Hematopoietic multipotent progenitor cell (in vitro differentiated cells): ENCODE results near the gene TRMT1L. TPM values are rescaled to one million over a fixed set of nuclear protein-coding genes. Genes with fewer than 3 reads are reported as not detected.
"Not testable (repeated sequence)": the region's sequence is repeated elsewhere in the genome, so short reads cannot be mapped to it uniquely, and the experiment has no call there.

Source experiments
- DNase-seq, 3 donors: peaks; one replicate each; pipeline ENCODE4 v3.0.0-alpha.2; 2011 to 2015; ENCODE audit warnings: low read depth in 2 of 3, low spot score in 2 of 3
- total RNA-seq: library from RNA; depleted of rRNA; stranded (reverse); fragments of >200 nt; gene quantifications from one replicate; pipeline ENCODE4 v1.2.3, GENCODE V29; 2012

Gene TRMT1L, protein sequence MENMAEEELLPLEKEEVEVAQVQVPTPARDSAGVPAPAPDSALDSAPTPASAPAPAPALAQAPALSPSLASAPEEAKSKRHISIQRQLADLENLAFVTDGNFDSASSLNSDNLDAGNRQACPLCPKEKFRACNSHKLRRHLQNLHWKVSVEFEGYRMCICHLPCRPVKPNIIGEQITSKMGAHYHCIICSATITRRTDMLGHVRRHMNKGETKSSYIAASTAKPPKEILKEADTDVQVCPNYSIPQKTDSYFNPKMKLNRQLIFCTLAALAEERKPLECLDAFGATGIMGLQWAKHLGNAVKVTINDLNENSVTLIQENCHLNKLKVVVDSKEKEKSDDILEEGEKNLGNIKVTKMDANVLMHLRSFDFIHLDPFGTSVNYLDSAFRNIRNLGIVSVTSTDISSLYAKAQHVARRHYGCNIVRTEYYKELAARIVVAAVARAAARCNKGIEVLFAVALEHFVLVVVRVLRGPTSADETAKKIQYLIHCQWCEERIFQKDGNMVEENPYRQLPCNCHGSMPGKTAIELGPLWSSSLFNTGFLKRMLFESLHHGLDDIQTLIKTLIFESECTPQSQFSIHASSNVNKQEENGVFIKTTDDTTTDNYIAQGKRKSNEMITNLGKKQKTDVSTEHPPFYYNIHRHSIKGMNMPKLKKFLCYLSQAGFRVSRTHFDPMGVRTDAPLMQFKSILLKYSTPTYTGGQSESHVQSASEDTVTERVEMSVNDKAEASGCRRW
- total RNA-seq, result 16.7 TPM

DNA sequence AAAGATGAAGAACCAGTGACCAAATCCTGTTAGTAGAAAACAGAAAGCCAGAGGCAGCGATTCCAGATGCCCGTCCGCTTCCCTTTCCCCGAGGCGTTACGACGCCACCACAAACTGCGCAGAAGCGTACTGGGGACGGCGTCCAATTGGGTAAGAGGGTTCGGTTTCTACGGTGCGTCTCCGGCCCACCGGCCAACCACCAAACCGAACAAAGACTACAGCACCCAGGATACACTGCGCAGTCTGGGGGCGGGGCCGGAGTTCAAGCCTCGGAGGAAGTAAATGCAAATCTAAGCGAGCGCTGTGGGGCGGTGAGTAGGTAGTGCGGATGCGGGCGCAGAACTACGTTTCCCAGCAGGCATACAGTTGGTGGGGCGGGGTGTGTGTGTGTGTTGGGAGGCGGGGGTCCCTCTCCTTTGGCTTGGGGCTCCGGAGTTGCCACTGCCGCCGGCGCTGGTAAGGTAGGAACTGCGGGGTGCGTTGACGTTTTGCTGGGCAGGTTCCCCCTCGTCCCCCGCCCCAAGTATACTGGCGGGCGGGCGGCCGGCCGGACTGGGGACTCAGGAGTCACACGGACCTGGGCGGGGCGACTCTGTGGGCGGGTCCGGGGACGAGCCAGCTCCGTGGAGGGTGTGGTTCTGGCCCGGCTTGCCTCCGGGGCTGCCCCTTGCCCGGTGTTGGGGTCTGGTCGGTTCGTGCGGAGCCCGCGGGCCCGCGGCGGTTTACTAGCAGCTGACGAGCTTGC lies at the start of gene TRMT1L, which contains the start of gene SWT1:
TSS of gene TRMT1L (minus strand) at position 100 of the 745 bp plus-strand sequence. CDS start 241 bp downstream, outside the sequence.
TSS of gene SWT1 (plus strand) at position 314 of the 745 bp plus-strand sequence. CDS start 3,675 bp downstream, outside the sequence.
- peak; percentile 93 to 100 (median 100) for DNase-seq

DNA sequence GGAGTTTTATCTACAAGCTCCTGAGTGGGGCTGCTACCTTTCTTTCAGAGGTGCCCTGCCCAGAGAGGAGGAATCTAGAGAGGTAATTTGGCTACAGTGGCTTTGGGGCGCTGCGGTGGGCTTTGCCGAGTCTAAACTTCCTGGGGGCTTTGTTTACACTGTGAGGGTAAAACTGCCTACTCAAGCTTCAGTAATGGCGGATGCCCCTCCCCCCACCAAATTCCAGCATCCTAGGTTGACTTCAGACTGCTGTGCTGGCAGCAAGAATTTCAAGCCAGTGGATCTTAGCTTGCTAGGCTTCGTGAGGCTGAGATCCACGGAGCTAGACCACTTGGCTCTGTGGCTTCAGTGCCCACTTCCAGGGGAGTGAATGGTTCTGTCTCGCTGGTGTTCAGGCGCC lies 44.1 kb upstream of the TRMT1L start:
- no peak for DNase-seq

DNA sequence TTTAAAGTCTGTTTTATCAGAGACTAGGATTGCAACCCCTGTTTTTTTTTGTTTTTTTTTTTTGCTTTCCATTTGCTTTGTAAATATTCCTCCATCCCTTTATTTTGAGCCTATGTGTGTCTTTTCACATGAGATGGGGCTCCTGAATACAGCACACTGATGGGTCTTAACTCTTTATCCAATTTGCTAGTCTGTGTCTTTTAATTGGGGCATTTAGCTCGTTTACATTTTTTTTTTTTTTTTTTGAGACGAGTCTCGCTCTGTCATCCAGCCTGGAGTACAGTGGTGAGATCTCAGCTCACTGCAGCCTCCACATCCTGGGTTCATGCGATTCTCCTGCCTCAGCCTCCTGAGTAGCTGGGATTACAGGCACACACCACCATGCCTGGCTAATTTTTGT lies 42.0 kb upstream of the TRMT1L start:
- not testable (repeated sequence) for DNase-seq

DNA sequence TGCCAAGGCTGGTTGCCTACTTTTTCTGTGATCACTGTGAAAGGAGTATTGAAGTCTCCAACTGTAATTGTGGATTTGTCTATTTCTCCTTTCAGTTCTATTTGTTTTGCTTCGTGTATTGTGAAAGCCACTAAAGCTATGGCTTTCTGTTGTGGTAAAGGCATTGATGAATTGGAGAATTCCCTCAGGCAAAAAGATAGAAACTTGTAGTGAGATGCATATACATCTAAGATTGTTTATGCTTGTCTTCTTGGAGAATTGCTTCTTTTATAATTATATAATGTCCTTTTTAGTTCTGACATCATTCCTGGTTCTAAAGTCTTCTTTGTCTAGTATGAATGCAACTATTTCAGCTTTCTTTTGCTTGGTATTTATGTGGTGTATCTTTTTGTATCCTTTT lies 37.0 kb upstream of the TRMT1L start:
- DNase-seq, result no peak

DNA sequence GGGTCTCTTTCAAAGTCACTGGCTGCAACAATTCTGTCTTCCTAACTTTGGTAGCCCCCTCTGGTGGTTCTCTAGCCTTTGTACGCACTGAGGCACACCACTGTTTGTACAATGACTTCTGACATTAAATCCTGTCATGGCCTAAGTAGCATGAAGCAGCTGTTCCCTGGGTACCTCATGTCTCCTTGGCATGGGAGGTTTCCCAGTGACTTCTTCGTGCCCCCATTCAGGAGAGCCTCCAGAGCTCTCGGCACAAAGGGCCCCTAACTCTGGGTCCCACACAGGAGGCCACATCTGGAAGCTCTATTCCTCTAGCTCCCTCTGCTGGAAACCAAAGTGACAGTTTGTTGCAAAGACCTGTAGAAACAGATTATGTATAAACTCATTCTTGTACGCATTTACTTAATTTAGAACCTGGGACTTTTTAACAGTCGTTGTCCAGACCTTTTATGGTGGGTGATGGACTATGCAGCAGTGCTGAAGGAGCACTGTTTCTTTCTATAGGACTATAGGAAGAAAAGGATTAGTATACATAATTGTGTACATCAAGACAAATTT lies 13.6 kb upstream of the TRMT1L start:
- DNase-seq, result peak in 2 of 3 donors; percentile 77 to 88

DNA sequence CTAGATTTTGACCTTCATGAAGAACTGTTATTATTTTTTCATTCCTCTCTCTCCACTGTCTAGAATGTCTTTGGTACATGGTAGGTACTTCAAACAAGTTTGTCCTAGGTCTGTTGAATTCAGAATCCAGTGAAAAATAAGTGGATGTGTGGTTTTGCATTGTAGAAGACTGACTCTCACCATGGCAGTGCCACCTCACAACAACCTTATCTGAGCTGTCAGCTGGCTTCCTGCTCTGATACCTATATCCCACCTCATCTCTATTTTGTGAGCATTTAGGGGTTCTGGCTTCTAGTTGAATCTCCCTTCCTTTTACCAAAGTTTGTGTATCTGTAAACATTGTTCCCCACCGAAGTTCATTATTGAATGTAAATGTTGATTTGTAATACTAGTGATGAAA lies 9.4 kb upstream of the TRMT1L start:
- peak in 2 of 3 donors; percentile 37 to 80 for DNase-seq

DNA sequence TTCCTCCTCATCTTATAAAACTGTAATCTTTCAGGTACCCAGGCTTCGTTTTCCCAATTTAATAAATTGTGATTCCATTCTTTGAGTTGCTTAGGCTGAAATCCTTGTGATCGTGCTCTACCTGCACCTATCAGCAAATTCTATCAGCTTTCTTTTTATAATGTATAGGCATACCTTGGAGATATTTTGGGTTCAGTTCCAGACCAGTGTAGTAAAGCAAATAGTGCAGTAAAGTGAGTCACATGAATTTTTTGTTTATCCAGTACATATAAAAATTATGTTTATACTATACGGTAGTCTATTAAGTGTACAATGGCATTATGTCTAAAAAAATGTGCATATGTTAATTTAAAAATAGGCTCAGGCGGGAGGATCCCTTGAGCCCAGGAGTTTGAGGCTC lies 5.7 kb upstream of the TRMT1L start:
- DNase-seq, result no peak

DNA sequence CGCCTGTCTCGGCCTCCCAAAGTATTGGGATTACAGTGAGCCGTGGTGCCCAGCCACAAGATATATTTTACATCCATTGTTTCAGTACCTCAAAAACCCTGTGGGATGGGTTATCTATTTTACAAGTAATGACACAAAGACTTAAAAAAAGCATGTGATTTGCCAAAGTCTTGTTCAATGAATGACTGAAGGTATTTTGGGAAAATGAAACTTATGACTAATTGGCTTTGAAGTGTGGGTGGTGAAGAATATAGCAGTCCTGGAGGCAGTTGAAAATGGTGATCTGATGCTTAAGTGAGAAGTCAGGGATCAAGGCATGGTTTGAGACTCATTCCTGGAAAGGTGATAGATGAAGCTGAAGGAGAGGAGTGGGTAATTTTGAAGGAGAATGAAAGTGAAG lies 3.2 kb upstream of the TRMT1L start:
- no peak for DNase-seq

DNA sequence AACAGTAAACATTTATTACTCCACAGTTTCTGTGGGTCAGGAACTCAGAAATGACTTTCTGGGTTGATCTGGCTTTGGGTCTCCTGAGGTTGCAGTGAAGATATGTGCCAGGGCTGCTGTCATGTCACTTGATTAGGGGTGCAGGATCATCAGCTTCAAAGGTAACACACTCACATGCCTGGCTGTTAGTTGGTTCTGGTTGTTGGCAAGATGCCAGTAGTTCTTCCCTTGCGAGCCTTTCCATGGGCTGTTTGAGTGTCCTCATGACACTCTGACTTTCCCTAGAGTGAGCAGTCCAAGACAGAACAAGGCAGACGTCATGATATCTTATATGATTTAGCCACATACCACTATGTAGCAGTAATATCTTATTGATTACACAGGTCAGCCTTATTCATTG lies 2.0 kb upstream of the TRMT1L start:
- no peak for DNase-seq

DNA sequence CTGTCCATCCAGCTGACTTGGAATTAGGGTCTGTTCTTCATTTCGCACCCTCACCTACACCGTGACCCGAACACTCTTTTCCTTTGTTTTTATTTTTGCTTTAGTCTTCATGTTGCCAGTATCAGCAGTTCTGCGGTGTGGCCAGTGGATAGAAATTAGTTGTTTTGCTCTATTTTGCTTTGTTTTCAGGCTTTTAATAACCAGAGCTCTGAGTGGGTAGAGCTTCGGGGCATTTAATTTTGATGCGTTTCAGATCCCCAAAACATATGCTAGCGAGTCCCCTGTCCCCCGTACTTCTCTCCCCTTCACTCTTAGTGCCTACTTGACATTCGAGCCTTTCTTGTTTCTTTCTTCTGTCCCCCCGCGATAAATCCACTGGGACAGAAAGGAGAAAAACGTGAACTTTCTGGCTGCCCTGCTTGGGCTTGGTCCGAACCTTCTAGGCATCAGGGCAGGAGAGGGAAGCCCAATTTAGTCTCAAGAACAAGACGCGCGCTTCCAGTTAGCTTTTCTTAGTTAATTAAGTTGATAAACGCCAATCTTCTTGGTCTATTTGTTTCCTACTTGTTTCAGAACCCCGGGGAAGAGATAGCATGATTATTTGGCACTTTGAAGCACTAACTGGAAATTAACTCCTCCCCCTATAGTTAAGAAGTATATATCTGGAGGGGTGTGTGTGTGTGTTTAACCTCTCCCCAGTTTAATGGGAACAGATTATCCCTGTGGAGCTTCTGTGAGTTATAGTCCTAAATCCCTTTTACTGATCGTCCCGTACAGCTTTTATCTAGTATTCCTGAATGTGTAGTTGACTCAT lies 1.1 kb upstream of the TRMT1L start:
- DNase-seq, result peak in 1 of 3 donors; percentile 3

DNA sequence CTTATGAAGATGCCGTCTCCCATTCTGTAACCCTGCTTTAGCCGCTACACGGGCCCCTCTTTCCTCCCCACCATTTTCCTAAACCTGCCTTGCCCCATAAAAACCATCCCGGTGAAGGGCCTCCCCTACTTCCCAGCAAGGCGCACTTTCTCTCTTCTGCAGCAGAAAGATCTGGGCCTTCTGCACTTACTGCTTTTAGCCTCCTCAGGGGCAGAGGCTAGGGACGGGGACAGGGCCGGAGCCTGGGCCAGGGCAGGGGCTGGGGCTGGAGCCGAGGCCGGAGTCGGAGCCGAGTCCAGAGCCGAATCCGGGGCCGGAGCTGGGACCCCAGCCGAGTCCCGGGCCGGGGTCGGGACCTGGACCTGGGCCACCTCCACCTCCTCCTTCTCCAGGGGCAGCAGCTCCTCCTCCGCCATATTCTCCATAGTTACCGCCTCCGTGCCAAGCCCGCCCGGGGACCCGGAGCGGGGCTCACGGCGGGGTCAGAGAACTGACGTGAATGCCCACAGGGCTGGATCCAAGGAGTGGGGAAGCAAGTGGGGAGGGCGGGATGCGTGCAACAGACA lies 382 bp downstream of the TRMT1L start:
- peak; percentile 18 to 53 (median 49) for DNase-seq

DNA sequence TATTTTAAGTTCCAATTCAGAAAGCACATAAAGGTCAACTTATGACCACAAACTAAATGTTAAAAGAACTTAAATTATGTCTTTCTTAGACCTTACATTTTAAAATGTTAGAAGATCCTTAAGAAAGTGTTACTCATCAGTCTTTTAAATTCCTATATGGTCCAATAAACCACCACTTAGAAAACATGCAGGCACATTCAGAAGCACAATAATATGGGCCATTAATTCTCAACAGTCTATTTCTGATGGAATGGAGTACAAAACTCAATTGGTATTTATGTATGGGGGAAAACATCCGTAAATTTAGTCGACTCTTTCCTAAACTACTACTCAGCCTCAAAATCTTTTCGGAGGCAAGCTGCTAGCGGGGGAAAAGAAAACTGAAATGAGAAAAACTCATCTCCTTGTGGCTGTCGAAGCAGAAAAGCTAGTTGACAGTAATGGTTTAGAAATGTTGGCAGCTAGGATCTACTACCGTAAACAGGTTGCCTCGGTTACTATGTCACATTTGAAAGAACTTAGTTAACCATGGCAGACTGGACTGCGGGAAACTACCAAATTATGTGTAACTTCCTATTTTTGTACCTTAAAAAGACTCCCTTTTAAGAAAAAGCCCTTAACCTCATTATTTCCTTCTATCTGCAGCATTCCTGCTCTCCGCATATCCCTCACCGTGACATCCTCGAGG lies 1.0 kb downstream of the TRMT1L start:
- peak in 2 of 3 donors; percentile 47 to 50 for DNase-seq

DNA sequence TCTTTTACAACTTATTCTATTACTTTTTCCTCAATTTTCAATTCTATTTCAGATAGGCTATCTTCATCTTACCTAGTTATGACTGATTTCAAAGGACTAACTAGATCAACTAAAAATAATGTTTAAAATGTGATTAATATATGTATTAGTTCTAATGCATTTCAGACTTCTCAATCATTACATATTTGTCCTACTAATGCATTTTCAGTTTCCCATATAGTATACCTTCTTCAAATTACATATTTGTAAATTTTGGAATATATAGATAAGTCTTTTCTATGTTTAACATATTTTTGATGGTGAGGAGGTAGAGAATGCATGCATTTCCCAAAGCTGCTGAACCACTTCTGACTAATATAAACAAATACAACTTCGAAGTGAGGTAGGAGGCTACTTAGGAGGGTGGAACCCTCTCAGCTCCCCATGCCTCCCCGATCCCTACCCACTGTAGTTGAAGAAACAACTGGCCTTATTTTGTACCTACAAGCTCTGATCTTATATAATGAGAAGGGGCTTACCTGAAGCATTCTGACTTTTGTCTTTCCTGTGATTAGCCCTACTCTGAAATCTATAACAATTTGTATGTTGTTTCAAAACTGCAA lies 1.7 kb downstream of the TRMT1L start:
- no peak for DNase-seq

DNA sequence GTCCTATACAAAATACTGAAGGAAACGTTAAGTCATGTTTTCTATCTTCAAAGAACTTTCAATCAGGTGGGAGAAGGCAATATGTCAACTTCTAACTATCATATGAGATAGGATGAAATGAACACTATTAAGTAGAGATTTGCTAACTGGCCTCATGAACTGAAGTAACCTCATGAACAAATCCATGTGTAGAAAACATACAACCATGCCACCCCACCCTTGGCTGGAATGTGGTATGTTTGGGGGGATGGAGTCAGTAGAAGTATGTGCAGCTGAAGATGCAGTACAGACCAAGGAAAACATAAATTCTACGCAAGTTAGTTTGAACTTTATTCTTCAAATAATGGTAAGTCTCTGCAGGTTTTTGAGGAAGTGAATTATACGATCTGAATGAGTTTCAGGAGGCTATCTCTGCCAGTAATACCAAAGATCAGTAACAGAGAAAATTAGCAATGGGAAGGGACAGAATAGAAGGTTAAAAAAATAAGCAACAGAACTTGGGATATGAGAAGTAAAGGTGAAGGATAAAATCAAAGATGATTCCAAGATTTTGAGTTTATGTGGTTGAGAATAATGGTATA lies 4.5 kb downstream of the TRMT1L start:
- no peak for DNase-seq

DNA sequence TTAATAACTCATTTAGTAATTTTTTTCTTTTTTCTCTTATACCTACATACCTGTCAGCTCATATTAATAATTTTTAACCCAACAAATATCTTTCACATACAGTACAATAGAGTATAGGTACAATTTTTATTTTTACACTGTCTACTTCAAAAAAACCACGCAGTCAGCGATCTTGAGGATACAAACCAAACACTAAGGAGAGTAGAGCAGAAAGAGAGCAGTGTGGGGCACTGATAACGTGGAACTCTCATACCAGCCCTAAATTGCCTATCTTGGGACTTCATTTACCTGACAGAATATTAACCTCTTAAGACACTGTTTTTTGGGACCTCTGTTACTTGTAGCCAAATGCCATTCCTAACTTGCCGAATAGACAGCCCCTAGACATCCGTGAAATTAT lies 5.5 kb downstream of the TRMT1L start:
- DNase-seq, result no peak

DNA sequence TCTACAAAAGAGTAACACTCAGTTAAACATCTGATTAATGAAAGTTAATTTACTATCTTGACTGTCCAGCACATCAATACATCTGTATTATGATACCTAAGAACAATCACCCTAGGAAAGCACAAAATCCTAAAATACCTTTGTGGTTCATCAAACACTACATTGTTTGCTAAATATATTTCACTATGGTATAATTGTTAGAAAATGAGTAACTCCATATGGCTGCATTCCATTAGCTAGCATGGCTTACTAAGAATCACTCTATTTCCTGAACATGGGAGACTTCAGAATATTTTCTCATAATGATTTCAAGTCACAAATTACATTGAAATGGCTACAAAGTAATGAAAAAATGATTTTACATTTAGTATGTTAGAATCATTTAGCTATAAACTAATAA lies 12.5 kb downstream of the TRMT1L start:
- no peak for DNase-seq

DNA sequence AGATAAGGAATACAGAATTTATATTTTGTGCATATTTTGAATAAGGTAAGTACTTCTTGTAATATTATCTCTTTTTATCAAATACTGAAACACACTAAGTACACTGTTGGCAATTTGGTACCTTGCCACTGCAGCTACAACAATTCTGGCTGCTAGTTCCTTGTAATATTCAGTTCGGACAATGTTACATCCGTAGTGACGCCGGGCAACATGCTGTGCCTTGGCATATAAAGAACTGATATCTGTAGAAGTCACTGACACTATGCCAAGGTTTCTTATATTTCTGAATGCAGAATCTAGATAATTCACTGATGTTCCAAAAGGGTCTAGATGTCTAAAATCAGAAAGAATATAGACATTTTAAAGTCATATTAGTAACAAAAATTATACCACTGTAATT lies 17.5 kb downstream of the TRMT1L start:
- no peak for DNase-seq

DNA sequence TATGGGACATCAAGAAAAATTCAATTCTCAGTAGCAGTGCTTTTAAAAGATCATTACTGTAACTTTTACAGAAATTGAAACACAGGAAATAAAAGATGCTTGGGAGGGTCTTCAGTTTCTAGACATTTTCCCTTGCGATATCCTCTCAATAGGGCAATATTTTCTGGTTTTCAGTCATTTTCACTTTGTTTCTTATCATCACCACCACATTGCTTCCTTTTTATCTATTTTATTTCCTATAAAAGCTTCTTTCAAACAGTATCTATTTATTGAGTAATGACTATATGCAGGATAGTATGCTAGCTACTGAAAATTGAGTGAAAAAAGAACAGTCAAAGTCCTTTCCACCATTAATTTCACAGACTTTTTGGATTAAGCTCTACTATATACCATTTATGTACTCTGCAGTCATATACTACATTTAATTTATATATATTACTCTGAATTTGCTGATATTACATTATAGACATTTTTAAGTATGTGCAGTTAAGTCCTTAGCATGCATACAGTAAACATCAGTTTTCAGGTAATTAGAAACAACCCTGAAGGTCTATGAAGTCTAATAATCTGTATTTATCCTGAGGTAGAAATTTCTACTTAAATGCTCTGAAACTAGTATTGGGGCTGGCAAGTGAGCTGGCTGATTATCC lies 18.7 kb downstream of the TRMT1L start:
- peak in 1 of 3 donors; percentile 15 for DNase-seq
